Neural cell (in vitro differentiated cells): ENCODE results near the gene SH3YL1. TPM values are rescaled to one million over a fixed set of nuclear protein-coding genes. Genes with fewer than 3 reads are reported as not detected.

Experiments
- H2AFZ ChIP-seq: fragments of 200-600, 300-800 bp; sonication (generic), shearing (Covaris generic); 2 replicates; pipeline ENCODE4 v1.6.0; 2014; ENCODE audit warnings: low read depth, mild to moderate bottlenecking, antibody characterized with exemption, low read length, moderate library complexity
- H3F3A ChIP-seq: fragments of 200-600 bp; shearing (Covaris generic); 2 replicates; pipeline ENCODE4 v1.6.1; 2016; ENCODE audit warnings: mild to moderate bottlenecking, moderate library complexity, mixed read lengths, antibody characterized with exemption, low read length; ENCODE audit not compliant: insufficient read depth, poor library complexity, severe bottlenecking
- H3K27ac ChIP-seq: fragments of 200-600, 300-800 bp; sonication (generic), shearing (Covaris generic); 2 replicates; pipeline ENCODE4 v1.5.1; 2014; ENCODE audit warnings: mild to moderate bottlenecking, low read length, moderate library complexity
- H3K27me3 ChIP-seq: fragments of 300-800, 200-600 bp; sonication (generic), shearing (Covaris generic); 2 replicates; pipeline ENCODE4 v1.6.0; 2014; ENCODE audit warnings: mild to moderate bottlenecking, low read depth, low read length, moderate library complexity; ENCODE audit not compliant: insufficient read depth
- H3K36me3 ChIP-seq: fragments of 300-800, 200-600 bp; sonication (generic), shearing (Covaris generic); 2 replicates; pipeline ENCODE4 v1.5.1; 2014; ENCODE audit warnings: mild to moderate bottlenecking, antibody characterized with exemption, low read length, moderate library complexity; ENCODE audit not compliant: insufficient read depth
- H3K4me2 ChIP-seq: fragments of 300-800, 200-600 bp; sonication (generic), shearing (Covaris generic); 2 replicates; pipeline ENCODE4 v1.6.0; 2014; ENCODE audit warnings: mild to moderate bottlenecking, low read length
- H3K4me3 ChIP-seq: fragments of 300-800, 200-600 bp; sonication (generic), shearing (Covaris generic); 2 replicates; pipeline ENCODE4 v1.5.1; 2014; ENCODE audit warnings: mild to moderate bottlenecking, low read length, moderate library complexity
- H3K79me2 ChIP-seq: fragments of 200-600 bp; shearing (Covaris generic); replicated peaks from 2 replicates; pipeline ENCODE4 v1.6.0; 2014; ENCODE audit warnings: mild to moderate bottlenecking, low read length, moderate library complexity; ENCODE audit not compliant: insufficient read depth
- H3K9ac ChIP-seq: fragments of 300-800, 200-600 bp; sonication (generic), shearing (Covaris generic); 2 replicates; pipeline ENCODE4 v1.6.1; 2016; ENCODE audit warnings: mild to moderate bottlenecking, low read length, mixed read lengths
- H3K9me2 ChIP-seq: fragments of 200-600 bp; shearing (Covaris generic); 2 replicates; pipeline ENCODE4 v1.6.1; 2016; ENCODE audit warnings: mild to moderate bottlenecking, low read length, mixed read lengths; ENCODE audit not compliant: insufficient read depth
- H3K9me3 ChIP-seq: fragments of 200-600, 300-800 bp; sonication (generic), shearing (Covaris generic); 2 replicates; pipeline ENCODE4 v1.6.1; 2016; ENCODE audit warnings: mild to moderate bottlenecking, mixed run types, low read length, moderate library complexity, mixed read lengths
- H4K20me1 ChIP-seq: fragments of 200-600 bp; shearing (Covaris generic); 2 replicates; pipeline ENCODE4 v1.6.1; 2016; ENCODE audit warnings: mild to moderate bottlenecking, mixed run types; ENCODE audit not compliant: insufficient read depth
- EP300 ChIP-seq: fragments of 450-650 bp; conservative IDR thresholded peaks from 2 replicates; pipeline ENCODE4 v1.6.1; 2014; ENCODE audit warnings: antibody characterized with exemption, mild to moderate bottlenecking, moderate library complexity; ENCODE audit not compliant: poor library complexity, severe bottlenecking
- EZH2 ChIP-seq: fragments of 200-600, 300-800 bp; shearing (Covaris generic), sonication (generic); IDR thresholded peaks from 2 replicates; pipeline ENCODE4 v1.6.1; 2014; ENCODE audit warnings: antibody characterized with exemption, low read length, borderline replicate concordance, mild to moderate bottlenecking; ENCODE audit not compliant: insufficient read depth, poor library complexity, severe bottlenecking
- MXI1 ChIP-seq: fragments of 450-650 bp; conservative IDR thresholded peaks from 2 replicates; pipeline ENCODE4 v1.6.1; 2014; ENCODE audit warnings: antibody characterized with exemption, mild to moderate bottlenecking; ENCODE audit not compliant: poor library complexity, severe bottlenecking
- POLR2AphosphoS5 ChIP-seq: IDR thresholded peaks from 2 replicates; pipeline ENCODE4 v1.6.1; 2012
- RAD21 ChIP-seq: fragments of 450-650 bp; conservative IDR thresholded peaks from 2 replicates; pipeline ENCODE4 v1.6.1; 2014; ENCODE audit warnings: antibody characterized with exemption, mild to moderate bottlenecking, moderate library complexity
- SMC3 ChIP-seq: fragments of 450-650 bp; conservative IDR thresholded peaks from 2 replicates; pipeline ENCODE4 v1.6.1; 2014; ENCODE audit warnings: antibody characterized with exemption, mild to moderate bottlenecking, moderate library complexity; ENCODE audit not compliant: poor library complexity
- TAF1 ChIP-seq: IDR thresholded peaks from 2 replicates; pipeline ENCODE4 v1.6.1; 2012; ENCODE audit warnings: low read depth
- polyA plus RNA-seq: library from polyadenylated mRNA; depleted of rRNA; stranded (reverse); fragments of >200 nt; gene quantifications from 2 replicates; pipeline ENCODE4 v1.2.3, GENCODE V29; 2014
- TF ChIP-seq, protein P1 (sequence below): fragments of 450-650 bp; IDR thresholded peaks from 2 replicates; pipeline ENCODE4 v1.5.1; 2014; ENCODE audit warnings: antibody characterized with exemption, mild to moderate bottlenecking, moderate library complexity; ENCODE audit not compliant: poor library complexity, severe bottlenecking
- TF ChIP-seq, protein P2 (sequence below): IDR thresholded peaks from 2 replicates; pipeline ENCODE4 v1.6.1; 2012; ENCODE audit warnings: borderline replicate concordance

Gene SH3YL1
- polyA plus RNA-seq, 1 donor from 2014 or later, result 70.6 TPM

DNA sequence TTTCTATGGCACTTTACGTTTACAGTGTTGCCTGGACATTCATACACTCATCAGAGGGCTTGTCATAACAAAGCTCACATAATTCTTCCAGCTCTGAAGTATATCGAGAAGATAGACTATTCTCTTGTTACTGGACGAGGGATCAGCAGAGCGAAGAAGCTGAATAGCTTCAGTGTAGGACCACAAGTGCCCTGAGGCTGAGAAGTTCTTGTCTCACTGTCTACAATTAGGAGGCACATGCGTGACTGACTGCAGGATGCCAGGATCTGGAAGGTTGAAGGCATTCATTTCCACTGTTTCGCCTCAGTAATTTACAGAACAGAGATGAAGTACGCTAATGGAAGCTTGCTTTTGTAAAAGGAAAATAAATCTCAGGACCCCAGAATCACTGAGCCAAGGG is 9.6 kb downstream of the SH3YL1 start:
- H3K9me2 ChIP-seq, result no peaks in the 10 kb centered on the region
- TF ChIP-seq EP300, result no peak
- TF ChIP-seq TAF1, result no peak
- TF ChIP-seq SMC3, result no peak
- no peak for TF ChIP-seq RAD21
- no peak for TF ChIP-seq MXI1
- TF ChIP-seq, protein P1, sequence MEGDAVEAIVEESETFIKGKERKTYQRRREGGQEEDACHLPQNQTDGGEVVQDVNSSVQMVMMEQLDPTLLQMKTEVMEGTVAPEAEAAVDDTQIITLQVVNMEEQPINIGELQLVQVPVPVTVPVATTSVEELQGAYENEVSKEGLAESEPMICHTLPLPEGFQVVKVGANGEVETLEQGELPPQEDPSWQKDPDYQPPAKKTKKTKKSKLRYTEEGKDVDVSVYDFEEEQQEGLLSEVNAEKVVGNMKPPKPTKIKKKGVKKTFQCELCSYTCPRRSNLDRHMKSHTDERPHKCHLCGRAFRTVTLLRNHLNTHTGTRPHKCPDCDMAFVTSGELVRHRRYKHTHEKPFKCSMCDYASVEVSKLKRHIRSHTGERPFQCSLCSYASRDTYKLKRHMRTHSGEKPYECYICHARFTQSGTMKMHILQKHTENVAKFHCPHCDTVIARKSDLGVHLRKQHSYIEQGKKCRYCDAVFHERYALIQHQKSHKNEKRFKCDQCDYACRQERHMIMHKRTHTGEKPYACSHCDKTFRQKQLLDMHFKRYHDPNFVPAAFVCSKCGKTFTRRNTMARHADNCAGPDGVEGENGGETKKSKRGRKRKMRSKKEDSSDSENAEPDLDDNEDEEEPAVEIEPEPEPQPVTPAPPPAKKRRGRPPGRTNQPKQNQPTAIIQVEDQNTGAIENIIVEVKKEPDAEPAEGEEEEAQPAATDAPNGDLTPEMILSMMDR, result no peak
- TF ChIP-seq POLR2AphosphoS5, result no peak
- TF ChIP-seq, protein P2, sequence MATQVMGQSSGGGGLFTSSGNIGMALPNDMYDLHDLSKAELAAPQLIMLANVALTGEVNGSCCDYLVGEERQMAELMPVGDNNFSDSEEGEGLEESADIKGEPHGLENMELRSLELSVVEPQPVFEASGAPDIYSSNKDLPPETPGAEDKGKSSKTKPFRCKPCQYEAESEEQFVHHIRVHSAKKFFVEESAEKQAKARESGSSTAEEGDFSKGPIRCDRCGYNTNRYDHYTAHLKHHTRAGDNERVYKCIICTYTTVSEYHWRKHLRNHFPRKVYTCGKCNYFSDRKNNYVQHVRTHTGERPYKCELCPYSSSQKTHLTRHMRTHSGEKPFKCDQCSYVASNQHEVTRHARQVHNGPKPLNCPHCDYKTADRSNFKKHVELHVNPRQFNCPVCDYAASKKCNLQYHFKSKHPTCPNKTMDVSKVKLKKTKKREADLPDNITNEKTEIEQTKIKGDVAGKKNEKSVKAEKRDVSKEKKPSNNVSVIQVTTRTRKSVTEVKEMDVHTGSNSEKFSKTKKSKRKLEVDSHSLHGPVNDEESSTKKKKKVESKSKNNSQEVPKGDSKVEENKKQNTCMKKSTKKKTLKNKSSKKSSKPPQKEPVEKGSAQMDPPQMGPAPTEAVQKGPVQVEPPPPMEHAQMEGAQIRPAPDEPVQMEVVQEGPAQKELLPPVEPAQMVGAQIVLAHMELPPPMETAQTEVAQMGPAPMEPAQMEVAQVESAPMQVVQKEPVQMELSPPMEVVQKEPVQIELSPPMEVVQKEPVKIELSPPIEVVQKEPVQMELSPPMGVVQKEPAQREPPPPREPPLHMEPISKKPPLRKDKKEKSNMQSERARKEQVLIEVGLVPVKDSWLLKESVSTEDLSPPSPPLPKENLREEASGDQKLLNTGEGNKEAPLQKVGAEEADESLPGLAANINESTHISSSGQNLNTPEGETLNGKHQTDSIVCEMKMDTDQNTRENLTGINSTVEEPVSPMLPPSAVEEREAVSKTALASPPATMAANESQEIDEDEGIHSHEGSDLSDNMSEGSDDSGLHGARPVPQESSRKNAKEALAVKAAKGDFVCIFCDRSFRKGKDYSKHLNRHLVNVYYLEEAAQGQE, result no peak
- TF ChIP-seq EZH2, result no peak

DNA sequence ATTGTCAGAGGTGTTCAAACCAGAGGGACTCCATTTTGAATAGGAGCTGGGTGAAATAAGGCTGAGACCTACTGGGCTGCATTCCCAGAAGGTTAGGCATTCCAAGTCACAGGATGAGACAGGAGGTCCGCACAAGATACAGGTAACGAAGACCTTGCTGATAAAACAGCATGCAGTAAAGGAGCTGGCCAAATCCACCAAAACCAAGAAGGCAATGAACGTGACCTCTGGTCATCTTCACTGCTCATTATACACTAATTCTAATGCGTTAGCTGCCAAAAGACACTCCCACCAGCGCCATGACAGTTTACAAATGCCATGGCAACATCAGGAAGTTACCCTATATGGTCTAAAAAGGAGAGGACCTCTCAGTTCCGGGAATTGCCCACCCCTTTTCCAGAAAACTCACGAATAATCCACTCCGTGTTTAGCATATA is 10.6 kb downstream of the SH3YL1 start:
- H3F3A ChIP-seq, result no peaks in the 10 kb centered on the region

More for the DNA sequence above, 9.6 kb downstream of the SH3YL1 start:
- H3K27ac ChIP-seq, result no peak overlapping the region
- no peaks in the 10 kb centered on the region for H3K79me2 ChIP-seq
- H2AFZ ChIP-seq, result no peak overlapping the region
- H3K27me3 ChIP-seq, result no peaks in the 10 kb centered on the region
- H3K4me3 ChIP-seq, result no peak overlapping the region
- no peak overlapping the region for H3K4me2 ChIP-seq
- H3F3A ChIP-seq, result no peaks in the 10 kb centered on the region
- H3K9ac ChIP-seq, result no peak overlapping the region
- H3K36me3 ChIP-seq, result peaks cover 6% of the 10 kb centered on the region
- H4K20me1 ChIP-seq, result no peaks in the 10 kb centered on the region
- H3K9me3 ChIP-seq, result peaks cover 4% of the 10 kb centered on the region

More for the DNA sequence above, 10.6 kb downstream of the SH3YL1 start:
- no peak overlapping the region for H2AFZ ChIP-seq
- H4K20me1 ChIP-seq, result no peaks in the 10 kb centered on the region
- no peak overlapping the region for H3K4me3 ChIP-seq
- no peaks in the 10 kb centered on the region for H3K27me3 ChIP-seq
- no peak overlapping the region for H3K9ac ChIP-seq
- no peak overlapping the region for H3K4me2 ChIP-seq
- H3K9me3 ChIP-seq, result peaks cover 4% of the 10 kb centered on the region
- H3K9me2 ChIP-seq, result no peaks in the 10 kb centered on the region
- TF ChIP-seq RAD21 (no peak), EZH2 (no peak), TAF1 (no peak), EP300 (no peak), MXI1 (no peak), POLR2AphosphoS5 (no peak), SMC3 (no peak)
- TF ChIP-seq, protein P1, result no peak
- TF ChIP-seq, protein P2, result no peak
- H3K36me3 ChIP-seq, result peaks cover 6% of the 10 kb centered on the region
- no peak overlapping the region for H3K27ac ChIP-seq
- H3K79me2 ChIP-seq, result no peaks in the 10 kb centered on the region
